NB4 (cell line): ENCODE measurements around the gene KLF12.

Source experiments
- DNase-seq: peaks from one replicate; pipeline ENCODE4 v3.0.0; 2010; ENCODE audit warnings: low read depth
- H3K4me3 ChIP-seq: one replicate; pipeline ENCODE4 v1.5.1; 2011; ENCODE audit warnings: mild to moderate bottlenecking, low read depth, low read length, moderate library complexity
- CTCF ChIP-seq: IDR thresholded peaks from one replicate; pipeline ENCODE4 v1.5.1; 2012; ENCODE audit warnings: low read depth, low read length
- MAX ChIP-seq: IDR thresholded peaks from 2 replicates; pipeline ENCODE4 v1.6.1; 2011; ENCODE audit warnings: low read depth, low read length
- MYC ChIP-seq: IDR thresholded peaks from 2 replicates; pipeline ENCODE4 v1.6.1; 2011; ENCODE audit warnings: low read depth, low read length
- POLR2A ChIP-seq: IDR thresholded peaks from 2 replicates; pipeline ENCODE4 v1.6.1; 2011; ENCODE audit warnings: mild to moderate bottlenecking; ENCODE audit not compliant: insufficient read length; ENCODE audit errors: extremely low read depth

Gene KLF12

GRCh38 chr13:74104661-74105275 is 29.4 kb downstream of the KLF12 start:
- DNase-seq, result no peak
- TF ChIP-seq CTCF (no peak), POLR2A (no peak), MYC (no peak), MAX (no peak)
- no peak overlapping the region for H3K4me3 ChIP-seq

- no peak overlapping the region for H3K4me3 ChIP-seq
- no peak for TF ChIP-seq MYC
- TF ChIP-seq CTCF, result no peak
- TF ChIP-seq MAX, result no peak
These were observed 30.1 kb downstream of the KLF12 start for GRCh38 chr13:74103970-74104555.

GRCh38 chr13:74103196-74103595 is 31.0 kb downstream of the KLF12 start:
- H3K4me3 ChIP-seq, result no peak overlapping the region
- no peak for TF ChIP-seq MYC
- no peak for TF ChIP-seq CTCF
- TF ChIP-seq MAX, result no peak
- TF ChIP-seq POLR2A, result no peak
- DNase-seq, result no peak

More at GRCh38 chr13:74103970-74104555, 30.1 kb downstream of the KLF12 start:
- DNase-seq, result no peak

- no peak for TF ChIP-seq MAX
- no peak for TF ChIP-seq CTCF
- no peak for TF ChIP-seq POLR2A
- TF ChIP-seq MYC, result no peak
- H3K4me3 ChIP-seq, result no peak overlapping the region
These were observed 31.5 kb downstream of the KLF12 start for GRCh38 chr13:74102691-74103090.

GRCh38 chr13:74101436-74101835 is 32.8 kb downstream of the KLF12 start:
- no peak overlapping the region for H3K4me3 ChIP-seq
- TF ChIP-seq MAX, result no peak
- no peak for TF ChIP-seq POLR2A
- no peak for TF ChIP-seq MYC
- no peak for TF ChIP-seq CTCF
- DNase-seq, result no peak

More at GRCh38 chr13:74102691-74103090, 31.5 kb downstream of the KLF12 start:
- DNase-seq, result no peak

GRCh38 chr13:74098077-74098476 is 36.1 kb downstream of the KLF12 start:
- no peak overlapping the region for H3K4me3 ChIP-seq
- no peak for DNase-seq
- no peak for TF ChIP-seq MAX
